Thyroid gland (tissue), 4 donors: ENCODE data around the gene FSCB.

Experiments
- CTCF ChIP-seq, 6 experiments: fragments of 200-600 bp in 3 of 6; fragments of 450-650 bp in 3 of 6; sonication (generic) in 3 of 6; IDR thresholded peaks; one replicate each; pipeline ENCODE4 v1.5.1; 2016 to 2019; ENCODE audit warnings: antibody characterized with exemption in 6 of 6, mild to moderate bottlenecking in 2 of 6, inconsistent platforms in 1 of 6, moderate library complexity in 1 of 6
- POLR2A ChIP-seq, 2 donors: fragments of 450-650 bp; IDR thresholded peaks; one replicate each; pipeline ENCODE4 v1.6.1; 2017; ENCODE audit warnings: antibody characterized with exemption in 2 of 2, mild to moderate bottlenecking in 2 of 2, moderate library complexity in 1 of 2

- TF ChIP-seq CTCF (IDR thresholded peaks at IDR 0.05) = no peak
- no peak for TF ChIP-seq POLR2A (IDR thresholded peaks at IDR 0.05)
Observed at GRCh38 chr14:44463356-44464004, 43.6 kb downstream of the FSCB start.
